Mammary epithelial cell (primary cell): ENCODE measurements around the gene FER.
"Not testable (repeated sequence)": the region's sequence is repeated elsewhere in the genome, so short reads cannot be mapped to it uniquely, and the experiment has no call there.

Experiments used
- EZH2 ChIP-seq: IDR thresholded peaks from 2 replicates; pipeline ENCODE4 v1.6.1; 2012; ENCODE audit warnings: low read length, inconsistent platforms, borderline replicate concordance
- TF ChIP-seq, protein P1 (sequence below), 2 donors: IDR thresholded peaks in 1 of 2; conservative IDR thresholded peaks in 1 of 2; 2 replicates each; pipeline ENCODE4 v1.5.1; 2011 to 2012; ENCODE audit warnings: inconsistent platforms in 2 of 2, low read length in 2 of 2, mild to moderate bottlenecking in 2 of 2, control low read depth in 1 of 2, low read depth in 1 of 2; ENCODE audit not compliant: insufficient read depth in 1 of 2; ENCODE audit errors: extremely low read depth in 1 of 2

DNA sequence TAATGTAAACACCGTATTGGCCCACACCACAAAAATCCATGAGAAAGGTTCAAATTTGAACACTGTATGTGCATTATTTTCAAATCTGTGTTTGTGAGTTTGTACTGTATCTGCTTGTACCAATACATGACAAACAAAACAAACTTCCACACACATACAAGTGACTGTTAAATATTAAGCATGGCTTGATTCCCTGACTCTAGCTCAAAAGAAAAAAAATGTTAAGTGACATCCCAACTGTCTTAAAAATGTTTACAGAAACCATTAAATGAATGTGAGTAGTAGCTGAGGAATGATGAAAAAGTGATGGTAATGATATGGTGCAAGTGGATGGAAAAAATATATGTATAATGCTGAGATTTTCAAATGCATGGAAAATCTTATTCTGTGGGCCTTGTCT is 302.6 kb downstream of the FER start:
- TF ChIP-seq EZH2, result not testable (repeated sequence)
- TF ChIP-seq, protein P1, sequence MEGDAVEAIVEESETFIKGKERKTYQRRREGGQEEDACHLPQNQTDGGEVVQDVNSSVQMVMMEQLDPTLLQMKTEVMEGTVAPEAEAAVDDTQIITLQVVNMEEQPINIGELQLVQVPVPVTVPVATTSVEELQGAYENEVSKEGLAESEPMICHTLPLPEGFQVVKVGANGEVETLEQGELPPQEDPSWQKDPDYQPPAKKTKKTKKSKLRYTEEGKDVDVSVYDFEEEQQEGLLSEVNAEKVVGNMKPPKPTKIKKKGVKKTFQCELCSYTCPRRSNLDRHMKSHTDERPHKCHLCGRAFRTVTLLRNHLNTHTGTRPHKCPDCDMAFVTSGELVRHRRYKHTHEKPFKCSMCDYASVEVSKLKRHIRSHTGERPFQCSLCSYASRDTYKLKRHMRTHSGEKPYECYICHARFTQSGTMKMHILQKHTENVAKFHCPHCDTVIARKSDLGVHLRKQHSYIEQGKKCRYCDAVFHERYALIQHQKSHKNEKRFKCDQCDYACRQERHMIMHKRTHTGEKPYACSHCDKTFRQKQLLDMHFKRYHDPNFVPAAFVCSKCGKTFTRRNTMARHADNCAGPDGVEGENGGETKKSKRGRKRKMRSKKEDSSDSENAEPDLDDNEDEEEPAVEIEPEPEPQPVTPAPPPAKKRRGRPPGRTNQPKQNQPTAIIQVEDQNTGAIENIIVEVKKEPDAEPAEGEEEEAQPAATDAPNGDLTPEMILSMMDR (conservative IDR thresholded peaks at IDR 0.05 in 1 of 2, IDR thresholded peaks at IDR 0.05 in 1 of 2; ENCODE audit: extremely low read depth in 1 of 2, insufficient read depth in 1 of 2, low read depth in 1 of 2, low read length in 2 of 2), result not testable (repeated sequence)
